Measurements from ENCODE around the gene PNPLA7. TPM values are rescaled to one million over a fixed set of nuclear protein-coding genes. Genes with fewer than 3 reads are reported as not detected.

Gene PNPLA7
- total RNA-seq, 1 donor from 2014 or later: 0.04 TPM

GRCh38 chr9:137462986-137463930, 86.9 kb downstream of the PNPLA7 start:
- no peak for TF ChIP-seq CTCF (IDR thresholded peaks at IDR 0.05; ENCODE audit: insufficient read depth, low read length, poor library complexity, severe bottlenecking)
- Histone ChIP-seq H3K4me3 (ENCODE audit: low read depth, low read length) (no peak overlapping the region), H3K36me3 (ENCODE audit: control insufficient read depth, insufficient read depth, low read length) (no peaks in the 10 kb centered on the region), H3K27me3 (ENCODE audit: control insufficient read depth, insufficient read depth, low read length) (peaks cover 8% of the 10 kb centered on the region)
- no peak for DNase-seq (ENCODE audit: low read depth)

GRCh38 chr9:137462396-137462985, 87.7 kb downstream of the PNPLA7 start:
- no peak overlapping the region for H3K4me3 ChIP-seq (ENCODE audit: low read depth, low read length)
- no peak for TF ChIP-seq CTCF (IDR thresholded peaks at IDR 0.05; ENCODE audit: insufficient read depth, low read length, poor library complexity, severe bottlenecking)
- no peak for DNase-seq (ENCODE audit: low read depth)
- H3K27me3 ChIP-seq (ENCODE audit: control insufficient read depth, insufficient read depth, low read length): peaks cover 8% of the 10 kb centered on the region
- no peaks in the 10 kb centered on the region for H3K36me3 ChIP-seq (ENCODE audit: control insufficient read depth, insufficient read depth, low read length)

GRCh38 chr9:137461663-137462395, 88.4 kb downstream of the PNPLA7 start:
- Histone ChIP-seq H3K27me3 (ENCODE audit: control insufficient read depth, insufficient read depth, low read length) (peaks cover 8% of the 10 kb centered on the region), H3K36me3 (ENCODE audit: control insufficient read depth, insufficient read depth, low read length) (no peaks in the 10 kb centered on the region), H3K4me3 (ENCODE audit: low read depth, low read length) (no peak overlapping the region)
- DNase-seq (ENCODE audit: low read depth): no peak
- no peak for TF ChIP-seq CTCF (IDR thresholded peaks at IDR 0.05; ENCODE audit: insufficient read depth, low read length, poor library complexity, severe bottlenecking)

GRCh38 chr9:137461316-137461662, 88.9 kb downstream of the PNPLA7 start:
- no peak overlapping the region for H3K4me3 ChIP-seq (ENCODE audit: low read depth, low read length)
- no peak for TF ChIP-seq CTCF (IDR thresholded peaks at IDR 0.05; ENCODE audit: insufficient read depth, low read length, poor library complexity, severe bottlenecking)
- no peaks in the 10 kb centered on the region for H3K36me3 ChIP-seq (ENCODE audit: control insufficient read depth, insufficient read depth, low read length)
- no peak for DNase-seq (ENCODE audit: low read depth)
- H3K27me3 ChIP-seq (ENCODE audit: control insufficient read depth, insufficient read depth, low read length): peaks cover 8% of the 10 kb centered on the region

- H3K27me3 ChIP-seq (ENCODE audit: control insufficient read depth, insufficient read depth, low read length): peaks cover 8% of the 10 kb centered on the region
- H3K36me3 ChIP-seq (ENCODE audit: control insufficient read depth, insufficient read depth, low read length): no peaks in the 10 kb centered on the region
- DNase-seq (ENCODE audit: low read depth): no peak
- no peak overlapping the region for H3K4me3 ChIP-seq (ENCODE audit: low read depth, low read length)
- TF ChIP-seq CTCF (IDR thresholded peaks at IDR 0.05; ENCODE audit: insufficient read depth, low read length, poor library complexity, severe bottlenecking): no peak
Measured at GRCh38 chr9:137460363-137461315, 89.6 kb downstream of the PNPLA7 start.
